CD4-positive, alpha-beta T cell treated with Interleukin-4 for 4 hours (primary cell): ENCODE measurements around the gene DIS3L2.
"Not testable (repeated sequence)": the region's sequence is repeated elsewhere in the genome, so short reads cannot be mapped to it uniquely, and the experiment has no call there.

ENCODE experiments used
- DNase-seq: peaks from one replicate; pipeline ENCODE4 v3.0.0-alpha.2; 2020

DIS3L2 gene

GRCh38 chr2:232377319-232377718 lies 415.8 kb downstream of the DIS3L2 start:
- DNase-seq, result no peak

- DNase-seq, result no peak
Measured at GRCh38 chr2:232377841-232378734, 416.6 kb downstream of the DIS3L2 start.

GRCh38 chr2:232378735-232379151 lies 417.2 kb downstream of the DIS3L2 start, which contains the start of gene ALPP:
ALPP (plus strand) TSS chr2:232378751; CDS start chr2:232378803, 52 bp downstream.
- DNase-seq, result not testable (repeated sequence)

- DNase-seq, result not testable (repeated sequence)
Measured at GRCh38 chr2:232379610-232380590, 418.4 kb downstream of the DIS3L2 start.

GRCh38 chr2:232381204-232382031 lies 419.9 kb downstream of the DIS3L2 start:
- DNase-seq, result not testable (repeated sequence)

GRCh38 chr2:232382331-232383225 lies 421.1 kb downstream of the DIS3L2 start:
- no peak for DNase-seq

GRCh38 chr2:232384466-232384865 lies 423.0 kb downstream of the DIS3L2 start:
- no peak for DNase-seq

GRCh38 chr2:232385058-232385457 lies 423.5 kb downstream of the DIS3L2 start:
- not testable (repeated sequence) for DNase-seq

GRCh38 chr2:232385660-232386489 lies 424.4 kb downstream of the DIS3L2 start:
- DNase-seq, result no peak

- no peak for DNase-seq
Measured at GRCh38 chr2:232386490-232386739, 424.9 kb downstream of the DIS3L2 start.
